ENCODE measurements around the gene PRICKLE1.

Gene PRICKLE1

GRCh38 chr12:42445891-42446290 is 143.7 kb downstream of the PRICKLE1 start:
- DNase-seq, result no peak

GRCh38 chr12:42444192-42444943 is 145.2 kb downstream of the PRICKLE1 start:
- DNase-seq, result no peak

- DNase-seq, result no peak
Observed at GRCh38 chr12:42442888-42443287, 146.7 kb downstream of the PRICKLE1 start.

GRCh38 chr12:42442311-42442759 is 147.2 kb downstream of the PRICKLE1 start:
- no peak for DNase-seq

GRCh38 chr12:42440608-42441007 is 148.9 kb downstream of the PRICKLE1 start:
- no peak for DNase-seq

GRCh38 chr12:42432517-42433140 is 156.9 kb downstream of the PRICKLE1 start:
- DNase-seq, result no peak

GRCh38 chr12:42428850-42429249 is 160.7 kb downstream of the PRICKLE1 start:
- DNase-seq, result no peak

GRCh38 chr12:42426746-42427145 is 162.8 kb downstream of the PRICKLE1 start:
- no peak for DNase-seq

- DNase-seq, result no peak
Observed at GRCh38 chr12:42422785-42423184, 166.8 kb downstream of the PRICKLE1 start.

GRCh38 chr12:42421844-42422779 is 167.4 kb downstream of the PRICKLE1 start:
- DNase-seq, result no peak

GRCh38 chr12:42420395-42420794 is 169.2 kb downstream of the PRICKLE1 start:
- no peak for DNase-seq

GRCh38 chr12:42410340-42410739 is 179.2 kb downstream of the PRICKLE1 start:
- DNase-seq, result no peak

GRCh38 chr12:42409471-42409870 is 180.1 kb downstream of the PRICKLE1 start:
- no peak for DNase-seq

GRCh38 chr12:42407306-42407705 is 182.2 kb downstream of the PRICKLE1 start:
- no peak for DNase-seq

All from SHP77 (cell line).